Esophagus muscularis mucosa (tissue), 4 donors: ENCODE data around the gene ANXA6. TPM values are rescaled to one million over a fixed set of nuclear protein-coding genes. Genes with fewer than 3 reads are reported as not detected.

ENCODE experiments used
- DNase-seq: peaks from one replicate; pipeline ENCODE4 v3.0.0-alpha.2; 2017; ENCODE audit errors: extremely low spot score
- H3K27ac ChIP-seq, 4 donors: fragments of 200-600 bp; sonication (generic); replicated peaks in 1 of 4; 1 replicate in 3 of 4; 2 replicates in 1 of 4; pipeline ENCODE4 v1.5.1; 2016 to 2019; ENCODE audit warnings: mild to moderate bottlenecking in 1 of 4
- H3K27me3 ChIP-seq, 4 donors: fragments of 200-600 bp; sonication (generic); one replicate each; pipeline versions ENCODE4 v1.5.1 to v1.6.0; 2016 to 2019
- H3K36me3 ChIP-seq, 4 donors: fragments of 200-600 bp; sonication (generic); one replicate each; pipeline ENCODE4 v1.5.1; 2016 to 2019
- H3K4me1 ChIP-seq, 4 donors: fragments of 200-600 bp; sonication (generic); one replicate each; pipeline ENCODE4 v1.5.1; 2016 to 2019
- H3K4me3 ChIP-seq, 4 donors: fragments of 200-600 bp; sonication (generic); 1 replicate in 2 of 4; 2 replicates in 2 of 4; pipeline ENCODE4 v1.5.1; 2016 to 2019; ENCODE audit warnings: mild to moderate bottlenecking in 4 of 4, moderate library complexity in 1 of 4
- H3K9me3 ChIP-seq, 4 donors: fragments of 200-600 bp; sonication (generic); 1 replicate in 3 of 4; 2 replicates in 1 of 4; pipeline ENCODE4 v1.5.1; 2016 to 2019
- EP300 ChIP-seq: sonication (generic); formaldehyde crosslinking; IDR thresholded peaks from one replicate; pipeline ENCODE4 v1.6.1; 2017; ENCODE audit warnings: antibody characterized with exemption
- POLR2A ChIP-seq: fragments of 450-650 bp; IDR thresholded peaks from one replicate; pipeline ENCODE4 v1.6.1; 2017; ENCODE audit warnings: antibody characterized with exemption, moderate library complexity, mild to moderate bottlenecking, low read depth
- POLR2AphosphoS5 ChIP-seq, 2 donors: sonication (generic); formaldehyde crosslinking; IDR thresholded peaks; one replicate each; pipeline ENCODE4 v1.6.1; 2017; ENCODE audit warnings: antibody characterized with exemption in 2 of 2
- WGBS: methylation state at CpG from one replicate; pipeline ENCODE4 v1.1.5; 2018; 5-methylcytosine and 5-hydroxymethylcytosine counted together
- intact Hi-C: fragments of 100-400 bp; cut with DNase I; formaldehyde crosslinking; loops from one replicate; pipeline ENCODE4 v1.15.1; 2023
- total RNA-seq, 4 donors: library from RNA; depleted of rRNA; stranded (reverse); fragments of >200 nt; gene quantifications; one replicate each; pipeline versions ENCODE4 v1.1.0 to v1.2.1, GENCODE V29; 2016
- TF ChIP-seq, protein P1 (sequence below), 3 experiments: fragments of 200-600 bp in 2 of 3; fragments of 450-650 bp in 1 of 3; sonication (generic) in 2 of 3; IDR thresholded peaks; one replicate each; pipeline ENCODE4 v1.5.1; 2017 to 2019; ENCODE audit warnings: antibody characterized with exemption in 3 of 3, mild to moderate bottlenecking in 2 of 3, moderate library complexity in 1 of 3

The ANXA6 gene
- total RNA-seq, 4 donors from 2014 or later = 232 to 442 (median 374) TPM

DNA sequence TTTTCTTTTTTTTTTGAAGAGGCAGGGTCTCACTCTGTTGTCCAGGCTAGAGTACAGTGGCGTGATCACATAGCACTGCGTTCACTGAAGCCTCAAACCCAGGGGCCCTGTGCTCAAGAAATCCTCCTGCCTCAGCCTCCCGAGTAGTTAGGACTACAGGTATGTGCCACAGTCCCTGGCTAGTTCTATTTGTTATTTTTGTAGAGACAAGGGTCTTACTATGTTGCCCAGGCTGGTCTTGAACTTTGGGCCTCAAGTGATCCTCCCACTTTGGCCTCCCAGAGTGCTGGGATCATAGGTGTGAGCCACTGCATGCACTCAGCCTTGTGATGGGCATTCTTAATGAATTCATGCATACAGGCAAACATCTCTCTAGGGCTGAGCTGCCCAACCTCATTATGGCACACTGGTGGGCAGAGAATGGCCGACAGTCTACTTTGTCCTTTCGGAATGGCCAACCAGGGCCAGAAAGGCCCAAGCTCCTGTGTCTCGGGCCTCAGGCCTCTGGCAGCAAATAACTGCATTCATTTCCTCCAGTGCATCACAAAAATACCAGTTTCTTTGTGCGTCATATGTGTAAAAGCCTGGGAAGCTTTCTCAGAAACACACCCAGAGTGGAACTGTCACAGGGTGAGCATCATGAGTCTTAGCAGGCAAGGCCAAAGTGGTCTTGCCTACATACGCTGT is 27.2 kb downstream of the ANXA6 start:
- intact Hi-C loops = no loop called here
- TF ChIP-seq POLR2A (no peak), POLR2AphosphoS5 (IDR thresholded peaks at IDR 0.05) (no peak), EP300 (no peak)
- TF ChIP-seq, protein P1, sequence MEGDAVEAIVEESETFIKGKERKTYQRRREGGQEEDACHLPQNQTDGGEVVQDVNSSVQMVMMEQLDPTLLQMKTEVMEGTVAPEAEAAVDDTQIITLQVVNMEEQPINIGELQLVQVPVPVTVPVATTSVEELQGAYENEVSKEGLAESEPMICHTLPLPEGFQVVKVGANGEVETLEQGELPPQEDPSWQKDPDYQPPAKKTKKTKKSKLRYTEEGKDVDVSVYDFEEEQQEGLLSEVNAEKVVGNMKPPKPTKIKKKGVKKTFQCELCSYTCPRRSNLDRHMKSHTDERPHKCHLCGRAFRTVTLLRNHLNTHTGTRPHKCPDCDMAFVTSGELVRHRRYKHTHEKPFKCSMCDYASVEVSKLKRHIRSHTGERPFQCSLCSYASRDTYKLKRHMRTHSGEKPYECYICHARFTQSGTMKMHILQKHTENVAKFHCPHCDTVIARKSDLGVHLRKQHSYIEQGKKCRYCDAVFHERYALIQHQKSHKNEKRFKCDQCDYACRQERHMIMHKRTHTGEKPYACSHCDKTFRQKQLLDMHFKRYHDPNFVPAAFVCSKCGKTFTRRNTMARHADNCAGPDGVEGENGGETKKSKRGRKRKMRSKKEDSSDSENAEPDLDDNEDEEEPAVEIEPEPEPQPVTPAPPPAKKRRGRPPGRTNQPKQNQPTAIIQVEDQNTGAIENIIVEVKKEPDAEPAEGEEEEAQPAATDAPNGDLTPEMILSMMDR (IDR thresholded peaks at IDR 0.05) = no peak

DNA sequence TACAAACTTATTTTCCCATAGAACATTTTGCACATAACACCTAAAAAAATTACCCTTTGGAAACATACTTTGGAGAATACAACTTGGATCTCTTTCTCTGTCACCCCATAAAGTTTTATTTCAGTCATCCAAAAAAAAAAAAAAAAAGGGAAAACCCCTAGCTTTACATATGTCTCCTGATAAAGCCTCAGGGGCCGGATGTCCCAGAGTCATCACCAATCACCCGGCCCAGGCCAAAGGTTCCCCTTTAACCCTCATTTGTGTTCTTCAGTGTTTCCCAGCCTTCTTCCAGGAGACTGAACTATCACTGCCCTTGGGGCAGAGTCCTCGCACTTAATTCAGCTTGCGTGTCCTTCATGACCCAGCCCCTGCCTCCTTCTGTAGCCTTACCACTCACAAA is 28.8 kb downstream of the ANXA6 start:
- no peak for DNase-seq
- no peak overlapping the region for H3K4me3 ChIP-seq
- no peaks in the 10 kb centered on the region for H3K27me3 ChIP-seq
- intact Hi-C loops = no loop called here
- H3K27ac ChIP-seq = no peak overlapping the region
- H3K4me1 ChIP-seq = peaks cover 16 to 34% (median 29%) of the 10 kb centered on the region in 4 donors
- TF ChIP-seq, protein P1 (IDR thresholded peaks at IDR 0.05) = no peak
- no peak for TF ChIP-seq POLR2A
- no peak for TF ChIP-seq POLR2AphosphoS5 (IDR thresholded peaks at IDR 0.05)
- no peak for TF ChIP-seq EP300
- H3K9me3 ChIP-seq = no peaks in the 10 kb centered on the region
- 90% methylated on average over 4 of the region's 4 CpGs for WGBS
- H3K36me3 ChIP-seq = peaks cover 68 to 98% (median 95%) of the 10 kb centered on the region in 4 donors

More for the DNA sequence above, 27.2 kb downstream of the ANXA6 start:
- H3K27ac ChIP-seq = no peak overlapping the region
- no peak for DNase-seq
- H3K36me3 ChIP-seq = peaks cover 83 to 100% (median 97%) of the 10 kb centered on the region in 4 donors
- no peak overlapping the region for H3K4me3 ChIP-seq
- no peaks in the 10 kb centered on the region for H3K27me3 ChIP-seq
- H3K9me3 ChIP-seq = no peaks in the 10 kb centered on the region
- peaks cover 5 to 20% (median 17%) of the 10 kb centered on the region in 4 donors for H3K4me1 ChIP-seq
- WGBS = 88% methylated on average over 8 of the region's 8 CpGs

DNA sequence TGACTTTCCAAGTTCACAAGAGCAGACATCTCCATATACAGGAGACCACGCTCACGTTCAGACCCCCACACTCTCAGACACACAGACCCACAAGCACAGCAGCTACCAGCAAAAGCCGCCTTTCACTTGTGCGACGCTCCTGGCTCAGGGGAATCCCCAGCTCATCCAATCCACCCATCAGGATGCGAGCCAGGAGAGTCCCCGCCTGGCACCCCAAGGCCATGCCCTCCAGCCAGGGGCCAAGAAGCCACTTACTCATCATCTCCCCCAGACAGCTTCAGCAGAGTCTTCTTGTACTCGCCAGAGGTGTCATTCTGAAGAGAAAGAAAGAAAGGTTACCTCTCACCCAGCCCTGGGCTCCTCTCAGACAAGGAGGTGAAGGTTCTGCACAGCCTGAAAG is 29.7 kb downstream of the ANXA6 start:
- DNase-seq = no peak
- Histone ChIP-seq H3K27ac (no peak overlapping the region), H3K27me3 (no peaks in the 10 kb centered on the region), H3K4me3 (no peak overlapping the region), H3K9me3 (no peaks in the 10 kb centered on the region), H3K4me1 (peaks cover 21 to 43% (median 38%) of the 10 kb centered on the region in 4 donors), H3K36me3 (peaks cover 62 to 98% (median 95%) of the 10 kb centered on the region in 4 donors)
- intact Hi-C loops = loop anchor here (2.0 kb wide), 2 partner anchors 37 to 111 kb away; no protein-coding TSS in a partner anchor
- TF ChIP-seq POLR2A (no peak), EP300 (no peak), POLR2AphosphoS5 (IDR thresholded peaks at IDR 0.05) (no peak)
- TF ChIP-seq, protein P1 (IDR thresholded peaks at IDR 0.05) = no peak
- WGBS = 74% methylated on average over 8 of the region's 8 CpGs

DNA sequence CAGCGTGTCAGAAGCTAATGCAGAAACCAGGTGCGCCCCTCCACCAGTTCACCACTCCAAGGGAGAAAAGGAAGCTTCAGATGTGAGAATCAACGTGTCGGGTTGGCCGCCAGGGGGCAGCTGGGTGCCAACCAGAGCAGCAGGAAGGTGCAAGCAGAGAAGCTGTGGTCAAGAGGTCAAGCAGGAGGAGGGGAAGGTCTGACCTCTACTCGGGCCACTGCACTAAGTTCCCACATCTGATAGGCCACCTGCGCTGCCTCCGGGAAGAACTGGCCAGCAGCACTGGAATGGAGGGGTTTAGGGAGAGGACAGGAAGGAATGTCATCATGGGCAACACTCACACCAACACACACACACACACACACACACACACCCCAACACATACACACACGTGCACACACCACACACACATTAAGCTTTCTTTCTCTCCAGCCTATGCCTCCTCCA is 31.4 kb downstream of the ANXA6 start:
- no peaks in the 10 kb centered on the region for H3K9me3 ChIP-seq
- WGBS = 15% methylated on average over 9 of the region's 9 CpGs

More for the DNA sequence above, 31.4 kb downstream of the ANXA6 start:
- Histone ChIP-seq H3K4me1 (peaks cover 21 to 60% (median 55%) of the 10 kb centered on the region in 4 donors), H3K27me3 (no peaks in the 10 kb centered on the region), H3K27ac (peak overlapping the region in 1 of 4 donors; percentile 1), H3K36me3 (peaks cover 54 to 98% (median 95%) of the 10 kb centered on the region in 4 donors), H3K4me3 (no peak overlapping the region)
- intact Hi-C loops = loop anchor here (2.0 kb wide), 2 partner anchors 39 to 113 kb away; no protein-coding TSS in a partner anchor
- no peak for TF ChIP-seq EP300
- TF ChIP-seq POLR2A = no peak
- TF ChIP-seq, protein P1 (IDR thresholded peaks at IDR 0.05) = peak; percentile 67 to 86 (median 80)
- peak; percentile 36 to 52 for TF ChIP-seq POLR2AphosphoS5 (IDR thresholded peaks at IDR 0.05)
- no peak for DNase-seq
